Endothelial cell of umbilical vein (primary cell): ENCODE measurements around the gene SLC9A9. TPM values are rescaled to one million over a fixed set of nuclear protein-coding genes. Genes with fewer than 3 reads are reported as not detected.

Source experiments
- BruUV-seq: library from RNA; stranded (reverse); fragments of 400-500 nt; replicated peaks from 2 replicates; lab custom pipeline; 2021; lab: Mats Ljungman, UMichigan
- CTCF ChIA-PET: fragments of 300-600, 350-600 bp; sonication (Branson Sonifier 250); formaldehyde crosslinking; loops from one replicate; lab custom pipeline; 2021; ENCODE audit warnings: antibody characterized with exemption, inconsistent platforms; lab: Charles Lee
- POLR2A ChIA-PET: fragments of 300-600, 350-600 bp; sonication (Branson Sonifier 250); formaldehyde crosslinking; loops from one replicate; lab custom pipeline; 2021; ENCODE audit warnings: antibody characterized with exemption, inconsistent platforms; lab: Charles Lee
- DNase-seq: peaks from one replicate; pipeline ENCODE4 v3.0.0-alpha.2; 2011; ENCODE audit warnings: low read depth, low spot score
- FAIRE-seq: peaks from 2 replicates; lab custom pipeline; 2011; peaks lifted over from hg19 to GRCh38; lab: Jason Lieb, UNC
- H2AFZ ChIP-seq: 2 replicates; pipeline ENCODE4 v1.6.0; 2012; ENCODE audit warnings: low read depth, low read length, control low read depth, inconsistent platforms
- H3K27ac ChIP-seq: 2 replicates; pipeline ENCODE4 v1.5.1; 2011; ENCODE audit warnings: low read depth, mild to moderate bottlenecking, control low read depth, low read length, moderate library complexity; ENCODE audit not compliant: insufficient read depth
- H3K27me3 ChIP-seq, 2 experiments: 2 replicates each; pipeline versions ENCODE4 v1.6.0 to v1.6.1; 2011; ENCODE audit warnings: low read length in 2 of 2, mixed read lengths in 1 of 2; ENCODE audit not compliant: control insufficient read depth in 2 of 2, insufficient read depth in 2 of 2
- H3K36me3 ChIP-seq, 2 experiments: 2 replicates in 1 of 2; 3 replicates in 1 of 2; pipeline ENCODE4 v1.5.1; 2011; ENCODE audit warnings: low read length in 2 of 2, mild to moderate bottlenecking in 1 of 2, moderate library complexity in 1 of 2; ENCODE audit not compliant: control insufficient read depth in 2 of 2, insufficient read depth in 2 of 2; ENCODE audit errors: extremely low read depth in 1 of 2
- H3K4me1 ChIP-seq: 3 replicates; pipeline ENCODE4 v1.5.1; 2011; ENCODE audit warnings: mild to moderate bottlenecking, low read length; ENCODE audit not compliant: control insufficient read depth, insufficient read depth; ENCODE audit errors: extremely low read depth
- H3K4me2 ChIP-seq: 2 replicates; pipeline ENCODE4 v1.6.1; 2011; ENCODE audit warnings: low read length, control low read depth, mixed read lengths; ENCODE audit not compliant: insufficient read depth
- H3K4me3 ChIP-seq, 3 experiments: fragments of 200-600 bp in 1 of 3; sonication (generic), shearing (Covaris generic) in 1 of 3; replicated peaks in 1 of 3; 2 replicates each; pipeline ENCODE4 v1.5.1; 2011 to 2016; ENCODE audit warnings: control low read depth in 3 of 3, low read length in 3 of 3, mild to moderate bottlenecking in 2 of 3, inconsistent platforms in 1 of 3, low read depth in 1 of 3, moderate library complexity in 1 of 3; ENCODE audit not compliant: insufficient read depth in 1 of 3
- H3K79me2 ChIP-seq: 2 replicates; pipeline ENCODE4 v1.6.0; 2012; ENCODE audit warnings: low read length, inconsistent platforms; ENCODE audit not compliant: control insufficient read depth, insufficient read depth
- H3K9ac ChIP-seq: replicated peaks from 2 replicates; pipeline ENCODE3; 2011; ENCODE audit warnings: low read length, control low read depth; ENCODE audit not compliant: insufficient read depth; ENCODE audit errors: extremely low read depth
- H3K9me1 ChIP-seq: replicated peaks from 3 replicates; pipeline ENCODE4 v1.6.0; 2011; ENCODE audit warnings: mild to moderate bottlenecking, low read length; ENCODE audit not compliant: control insufficient read depth, insufficient read depth; ENCODE audit errors: extremely low read depth
- H3K9me3 ChIP-seq: replicated peaks from 2 replicates; pipeline ENCODE4 v1.5.1; 2012; ENCODE audit warnings: low read length, inconsistent platforms; ENCODE audit not compliant: control insufficient read depth, insufficient read depth
- H4K20me1 ChIP-seq: replicated peaks from 2 replicates; pipeline ENCODE3; 2011; ENCODE audit warnings: mild to moderate bottlenecking, low read length; ENCODE audit not compliant: control insufficient read depth, insufficient read depth; ENCODE audit errors: extremely low read depth
- EZH2 ChIP-seq: IDR thresholded peaks from 2 replicates; pipeline ENCODE4 v1.6.1; 2012; ENCODE audit warnings: borderline replicate concordance, low read depth, mild to moderate bottlenecking, moderate library complexity, low read length, inconsistent platforms; ENCODE audit not compliant: severe bottlenecking
- FOS ChIP-seq: IDR thresholded peaks from 2 replicates; pipeline ENCODE4 v1.6.1; 2011; ENCODE audit warnings: mild to moderate bottlenecking, low read length, moderate library complexity, borderline replicate concordance; ENCODE audit not compliant: insufficient read depth
- GATA2 ChIP-seq: IDR thresholded peaks from 2 replicates; pipeline ENCODE4 v1.7.0; 2011; ENCODE audit warnings: low read depth, mild to moderate bottlenecking, moderate library complexity, mixed read lengths, low read length; ENCODE audit not compliant: insufficient read length, insufficient read depth
- JUN ChIP-seq: IDR thresholded peaks from 2 replicates; pipeline ENCODE4 v1.6.1; 2011; ENCODE audit warnings: borderline replicate concordance, low read depth; ENCODE audit not compliant: insufficient read length, insufficient read depth
- MYC ChIP-seq: IDR thresholded peaks from one replicate; pipeline ENCODE4 v1.6.1; 2011; ENCODE audit warnings: mild to moderate bottlenecking, low read depth, low read length
- POLR2A ChIP-seq: IDR thresholded peaks from 2 replicates; pipeline ENCODE4 v1.6.1; 2012; ENCODE audit warnings: low read depth, mild to moderate bottlenecking, control low read depth, low read length
- POLR2AphosphoS5 ChIP-seq: IDR thresholded peaks from 2 replicates; pipeline ENCODE4 v1.6.1; 2012; ENCODE audit warnings: low read depth, mild to moderate bottlenecking, control low read depth, low read length, moderate library complexity; ENCODE audit not compliant: insufficient read depth
- dilution Hi-C: fragments of 300-500 bp; cut with MboI; formaldehyde crosslinking; loops from one replicate; pipeline ENCODE4 v1.15.0; 2019; ENCODE audit warnings: low sequenced_read_pairs; ENCODE audit not compliant: extremely low pct_ligation_motif_present
- intact Hi-C: fragments of 100-400 bp; cut with micrococcal nuclease; formaldehyde crosslinking; loops from one replicate; pipeline ENCODE4 v1.10.0; 2022
- polyA plus RNA-seq, 4 experiments: library from polyadenylated mRNA; depleted of rRNA in 3 of 4; stranded (reverse) in 3 of 4; unstranded in 1 of 4; fragments of >200 nt; gene quantifications; 2 replicates each; pipeline versions ENCODE4 v1.2.1 to v1.2.3, GENCODE V29; 2011 to 2012; ENCODE audit warnings: missing spikeins in 1 of 4
- total RNA-seq: library from RNA; stranded (reverse); gene quantifications from 2 replicates; pipeline ENCODE4 v1.2.3, GENCODE V29; 2021
- TF ChIP-seq, protein P1 (sequence below), 2 donors: IDR thresholded peaks; 1 replicate in 1 of 2; 2 replicates in 1 of 2; pipeline ENCODE4 v1.5.1; 2011; ENCODE audit warnings: low read length in 2 of 2, mild to moderate bottlenecking in 2 of 2, moderate library complexity in 2 of 2, control low read depth in 1 of 2, inconsistent platforms in 1 of 2, low read depth in 1 of 2; ENCODE audit not compliant: insufficient read depth in 1 of 2; ENCODE audit errors: extremely low read depth in 1 of 2
- TF ChIP-seq, protein P2 (sequence below): IDR thresholded peaks from 2 replicates; pipeline ENCODE4 v1.6.1; 2011; ENCODE audit not compliant: insufficient read depth, insufficient read length

Gene SLC9A9
- total and polyA plus RNA-seq, 2 donors (not counting 3 experiments of a cell fraction or from before 2014, with no cell fraction given): 1.5 to 1.8 TPM

DNA sequence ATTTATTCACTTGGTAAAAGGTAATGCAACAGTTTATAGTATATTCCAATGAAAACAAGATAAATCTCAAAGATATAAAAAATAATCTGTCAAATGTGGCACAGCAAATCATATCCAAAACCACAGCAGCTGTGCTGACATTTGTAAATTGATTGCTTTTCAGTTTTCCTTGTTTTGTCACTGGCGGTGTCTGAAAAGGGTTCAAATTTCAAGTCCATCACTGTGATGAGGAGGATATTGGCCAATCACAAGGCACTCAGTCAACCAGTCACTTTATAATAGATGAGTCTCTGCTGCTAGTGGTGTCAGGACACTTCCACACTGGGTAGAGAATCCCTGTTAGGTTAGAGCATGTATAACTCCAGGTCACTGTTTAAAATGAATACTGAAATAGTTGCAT is 154.8 kb downstream of the SLC9A9 start:
- Histone ChIP-seq H3K27me3 (no peaks in the 10 kb centered on the region), H3K9me3 (no peaks in the 10 kb centered on the region), H3K27ac (no peak overlapping the region), H4K20me1 (no peaks in the 10 kb centered on the region), H3K9me1 (no peaks in the 10 kb centered on the region), H3K36me3 (no peaks in the 10 kb centered on the region), H3K79me2 (no peaks in the 10 kb centered on the region), H2AFZ (no peak overlapping the region), H3K4me2 (no peak overlapping the region), H3K4me1 (no peaks in the 10 kb centered on the region), H3K9ac (no peak overlapping the region), H3K4me3 (no peak overlapping the region)
- intact Hi-C loops (no loop called here), dilution Hi-C loops (no loop called here)
- ChIA-PET POLR2A (no interaction called here), CTCF (interaction anchor here (1.7 kb wide), 1 partner anchor 19 kb away, joined by 10 read pairs; no protein-coding TSS in a partner anchor)
- FAIRE-seq (no peak), DNase-seq (no peak)
- BruUV-seq: no TSS peak
- TF ChIP-seq, protein P1, sequence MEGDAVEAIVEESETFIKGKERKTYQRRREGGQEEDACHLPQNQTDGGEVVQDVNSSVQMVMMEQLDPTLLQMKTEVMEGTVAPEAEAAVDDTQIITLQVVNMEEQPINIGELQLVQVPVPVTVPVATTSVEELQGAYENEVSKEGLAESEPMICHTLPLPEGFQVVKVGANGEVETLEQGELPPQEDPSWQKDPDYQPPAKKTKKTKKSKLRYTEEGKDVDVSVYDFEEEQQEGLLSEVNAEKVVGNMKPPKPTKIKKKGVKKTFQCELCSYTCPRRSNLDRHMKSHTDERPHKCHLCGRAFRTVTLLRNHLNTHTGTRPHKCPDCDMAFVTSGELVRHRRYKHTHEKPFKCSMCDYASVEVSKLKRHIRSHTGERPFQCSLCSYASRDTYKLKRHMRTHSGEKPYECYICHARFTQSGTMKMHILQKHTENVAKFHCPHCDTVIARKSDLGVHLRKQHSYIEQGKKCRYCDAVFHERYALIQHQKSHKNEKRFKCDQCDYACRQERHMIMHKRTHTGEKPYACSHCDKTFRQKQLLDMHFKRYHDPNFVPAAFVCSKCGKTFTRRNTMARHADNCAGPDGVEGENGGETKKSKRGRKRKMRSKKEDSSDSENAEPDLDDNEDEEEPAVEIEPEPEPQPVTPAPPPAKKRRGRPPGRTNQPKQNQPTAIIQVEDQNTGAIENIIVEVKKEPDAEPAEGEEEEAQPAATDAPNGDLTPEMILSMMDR (IDR thresholded peaks at IDR 0.05; ENCODE audit: extremely low read depth in 1 of 2, insufficient read depth in 1 of 2, low read depth in 1 of 2, low read length in 2 of 2): no peak
- TF ChIP-seq GATA2 (no peak), MYC (no peak), POLR2A (no peak), JUN (no peak), POLR2AphosphoS5 (no peak), FOS (no peak), EZH2 (no peak)
- TF ChIP-seq, protein P2, sequence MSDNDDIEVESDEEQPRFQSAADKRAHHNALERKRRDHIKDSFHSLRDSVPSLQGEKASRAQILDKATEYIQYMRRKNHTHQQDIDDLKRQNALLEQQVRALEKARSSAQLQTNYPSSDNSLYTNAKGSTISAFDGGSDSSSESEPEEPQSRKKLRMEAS: no peak
